NCI-H1436 (cell line): ENCODE measurements around the gene PROC.
"Not testable (repeated sequence)": the region's sequence is repeated elsewhere in the genome, so short reads cannot be mapped to it uniquely, and the experiment has no call there.

ENCODE experiments used
- DNase-seq: peaks from one replicate; lab custom pipeline; 2025; lab: John Stamatoyannopoulos, UW

PROC gene

GRCh38 chr2:127427376-127428056 lies 9.3 kb downstream of the PROC start:
- DNase-seq, result no peak

GRCh38 chr2:127428057-127428814 lies 10.0 kb downstream of the PROC start:
- no peak for DNase-seq

- DNase-seq, result no peak
These were observed 10.5 kb downstream of the PROC start for GRCh38 chr2:127428815-127429109.

GRCh38 chr2:127429291-127429690 lies 11.1 kb downstream of the PROC start:
- no peak for DNase-seq

GRCh38 chr2:127429844-127430425 lies 11.7 kb downstream of the PROC start:
- no peak for DNase-seq

GRCh38 chr2:127431408-127432023 lies 13.3 kb downstream of the PROC start:
- no peak for DNase-seq

GRCh38 chr2:127434515-127434914 lies 16.3 kb downstream of the PROC start:
- DNase-seq, result no peak

GRCh38 chr2:127437056-127437455 lies 18.8 kb downstream of the PROC start:
- DNase-seq, result no peak

GRCh38 chr2:127437781-127438726 lies 19.8 kb downstream of the PROC start:
- DNase-seq, result no peak

GRCh38 chr2:127439343-127439742 lies 21.1 kb downstream of the PROC start:
- DNase-seq, result no peak

- DNase-seq, result no peak
These were observed 30.3 kb downstream of the PROC start for GRCh38 chr2:127448526-127448925.

- DNase-seq, result no peak
These were observed 31.2 kb downstream of the PROC start for GRCh38 chr2:127449414-127449813.

GRCh38 chr2:127449898-127450297 lies 31.7 kb downstream of the PROC start:
- no peak for DNase-seq

GRCh38 chr2:127451981-127452380 lies 33.8 kb downstream of the PROC start:
- DNase-seq, result no peak

GRCh38 chr2:127452423-127452822 lies 34.2 kb downstream of the PROC start:
- DNase-seq, result not testable (repeated sequence)

GRCh38 chr2:127453013-127453391 lies 34.8 kb downstream of the PROC start:
- DNase-seq, result no peak

GRCh38 chr2:127453392-127454171 lies 35.4 kb downstream of the PROC start:
- no peak for DNase-seq

GRCh38 chr2:127454595-127455565 lies 36.7 kb downstream of the PROC start:
- DNase-seq, result no peak

- DNase-seq, result no peak
These were observed 37.6 kb downstream of the PROC start for GRCh38 chr2:127455566-127456493.
